HCT116 (cell line): ENCODE results near the gene RNF112. TPM values are rescaled to one million over a fixed set of nuclear protein-coding genes. Genes with fewer than 3 reads are reported as not detected.

Source experiments
- ATAC-seq: fragments of 200-7000 bp; cut with Tn5 transposase; 2 replicates; pipeline ENCODE4 v1.9.1; 2020; ENCODE audit warnings: mild to moderate bottlenecking, moderate library complexity
- BruUV-seq: library from RNA; stranded (reverse); fragments of 400-500 nt; replicated peaks from 2 replicates; lab custom pipeline; 2021; lab: Mats Ljungman, UMichigan
- CTCF ChIA-PET: fragments of 300-600 bp; sonication (Branson Sonifier 250); formaldehyde crosslinking; loops from one replicate; lab custom pipeline; 2021; ENCODE audit warnings: antibody characterized with exemption; lab: Charles Lee
- POLR2A ChIA-PET: fragments of 300-600, 350-600 bp; sonication (Branson Sonifier 250); formaldehyde crosslinking; loops from one replicate; lab custom pipeline; 2021; ENCODE audit warnings: antibody characterized with exemption; lab: Charles Lee
- RAD21 ChIA-PET, 2 experiments: fragments of 300-600 bp; sonication (Branson Sonifier 250); formaldehyde crosslinking; loops; one replicate each; lab custom pipeline; 2023; ENCODE audit warnings: low total read pairs in 2 of 2; ENCODE audit not compliant: uncharacterized antibody in 2 of 2, unreplicated experiment in 2 of 2, low non-redundant PET in 1 of 2; lab: Charles Lee
- DNase-seq: peaks from one replicate; pipeline ENCODE4 v3.0.0-alpha.2; 2010; ENCODE audit warnings: low read depth, low spot score
- H2AFZ ChIP-seq: fragments of 200-600 bp; shearing (Covaris generic), sonication (generic); 2 replicates; pipeline ENCODE4 v1.6.1; 2017; ENCODE audit warnings: low read depth, mixed run types, mixed read lengths, antibody characterized with exemption, low read length; ENCODE audit not compliant: poor library complexity, severe bottlenecking
- H3K27ac ChIP-seq: 2 replicates; pipeline ENCODE4 v1.5.1; 2012; ENCODE audit warnings: low read depth, low read length
- H3K27me3 ChIP-seq: fragments of 200-600 bp; sonication (generic); 2 replicates; pipeline ENCODE4 v1.6.1; 2016; ENCODE audit warnings: mixed run types, low read length, mixed read lengths; ENCODE audit not compliant: insufficient read depth
- H3K36me3 ChIP-seq, 2 experiments: fragments of 200-500 bp in 1 of 2; fragments of 200-600 bp in 1 of 2; sonication (Bioruptor generic) in 1 of 2; sonication (generic) in 1 of 2; 2 replicates each; pipeline versions ENCODE4 v1.5.1 to v1.6.1; 2014 to 2016; ENCODE audit warnings: low read length in 2 of 2, inconsistent platforms in 1 of 2, mixed read lengths in 1 of 2, mixed run types in 1 of 2; ENCODE audit not compliant: insufficient read depth in 2 of 2, control insufficient read depth in 1 of 2
- H3K4me1 ChIP-seq, 2 experiments: fragments of 200-600 bp in 1 of 2; sonication (generic) in 1 of 2; 2 replicates each; pipeline versions ENCODE4 v1.5.1 to v1.6.1; 2012 to 2017; ENCODE audit warnings: low read length in 2 of 2, inconsistent platforms in 1 of 2, mild to moderate bottlenecking in 1 of 2, mixed read lengths in 1 of 2, mixed run types in 1 of 2, moderate library complexity in 1 of 2; ENCODE audit not compliant: insufficient read depth in 2 of 2, control insufficient read depth in 1 of 2
- H3K4me2 ChIP-seq: fragments of 200-600 bp; sonication (generic); 2 replicates; pipeline ENCODE4 v1.6.1; 2017; ENCODE audit warnings: mixed run types, low read length, mixed read lengths
- H3K4me3 ChIP-seq, 2 experiments: fragments of 200-600 bp in 1 of 2; sonication (generic) in 1 of 2; replicated peaks in 1 of 2; 2 replicates each; pipeline ENCODE4 v1.5.1; 2011 to 2016; ENCODE audit warnings: low read length in 2 of 2, control low read depth in 1 of 2, low read depth in 1 of 2, mild to moderate bottlenecking in 1 of 2, mixed read lengths in 1 of 2, mixed run types in 1 of 2
- H3K79me2 ChIP-seq: fragments of 200-600 bp; sonication (generic); 2 replicates; pipeline ENCODE4 v1.6.1; 2017; ENCODE audit warnings: mild to moderate bottlenecking, mixed run types, low read length, moderate library complexity, mixed read lengths; ENCODE audit not compliant: insufficient read depth
- H3K9ac ChIP-seq: fragments of 200-600 bp; sonication (generic); 2 replicates; pipeline ENCODE4 v1.6.1; 2016; ENCODE audit warnings: low read length, mixed read lengths
- H3K9me2 ChIP-seq: fragments of 200-600 bp; sonication (generic), shearing (Covaris generic); 2 replicates; pipeline ENCODE4 v1.6.1; 2017; ENCODE audit warnings: mixed run types, mild to moderate bottlenecking, moderate library complexity; ENCODE audit not compliant: insufficient read depth
- H3K9me3 ChIP-seq, 2 experiments: fragments of 200-500 bp in 1 of 2; fragments of 200-600 bp in 1 of 2; sonication (Bioruptor generic) in 1 of 2; sonication (generic) in 1 of 2; 2 replicates each; pipeline ENCODE4 v1.6.1; 2014 to 2017; ENCODE audit warnings: low read length in 2 of 2, mixed read lengths in 2 of 2, inconsistent platforms in 1 of 2, low read depth in 1 of 2, mild to moderate bottlenecking in 1 of 2, mixed run types in 1 of 2, moderate library complexity in 1 of 2; ENCODE audit not compliant: control insufficient read depth in 1 of 2, insufficient read depth in 1 of 2
- H4K20me1 ChIP-seq: fragments of 200-600 bp; sonication (generic), shearing (Covaris generic); 2 replicates; pipeline ENCODE4 v1.6.1; 2017; ENCODE audit warnings: mixed run types, mild to moderate bottlenecking, moderate library complexity; ENCODE audit not compliant: insufficient read depth
- ATF3 ChIP-seq: IDR thresholded peaks from 2 replicates; pipeline ENCODE4 v1.6.1; 2012
- CEBPB ChIP-seq: IDR thresholded peaks from 2 replicates; pipeline ENCODE4 v1.6.1; 2012; ENCODE audit warnings: low read depth
- EGR1 ChIP-seq: IDR thresholded peaks from 2 replicates; pipeline ENCODE4 v1.6.1; 2012; ENCODE audit warnings: low read depth
- ELF1 ChIP-seq: IDR thresholded peaks from 2 replicates; pipeline ENCODE4 v1.6.1; 2012; ENCODE audit warnings: low read depth, borderline replicate concordance
- EZH2 ChIP-seq: fragments of 200-600 bp; sonication (generic); IDR thresholded peaks from 2 replicates; pipeline ENCODE4 v1.6.1; 2017; ENCODE audit warnings: antibody characterized with exemption, mixed run types
- EZH2phosphoT487 ChIP-seq: fragments of 200-600 bp; IDR thresholded peaks from 2 replicates; pipeline ENCODE4 v1.6.1; 2018; ENCODE audit warnings: antibody characterized with exemption, borderline replicate concordance
- FOSL1 ChIP-seq: IDR thresholded peaks from 2 replicates; pipeline ENCODE4 v1.6.1; 2012; ENCODE audit warnings: low read depth
- JUND ChIP-seq: IDR thresholded peaks from 2 replicates; pipeline ENCODE4 v1.6.1; 2012
- POLR2A ChIP-seq: IDR thresholded peaks from 2 replicates; pipeline ENCODE4 v1.7.0; 2011; ENCODE audit warnings: borderline replicate concordance; ENCODE audit not compliant: insufficient read depth, insufficient read length; ENCODE audit errors: extremely low read depth
- POLR2AphosphoS5 ChIP-seq: IDR thresholded peaks from 2 replicates; pipeline ENCODE4 v1.6.1; 2011; ENCODE audit warnings: mild to moderate bottlenecking, low read depth, low read length, moderate library complexity
- RAD21 ChIP-seq: IDR thresholded peaks from 2 replicates; pipeline ENCODE4 v1.6.1; 2012; ENCODE audit warnings: low read depth, mild to moderate bottlenecking
- SIN3A ChIP-seq: IDR thresholded peaks from 2 replicates; pipeline ENCODE4 v1.6.1; 2012; ENCODE audit warnings: low read depth
- SP1 ChIP-seq: IDR thresholded peaks from 2 replicates; pipeline ENCODE4 v1.6.1; 2012; ENCODE audit warnings: low read depth
- TCF7L2 ChIP-seq: IDR thresholded peaks from 2 replicates; pipeline ENCODE4 v1.7.0; 2011; ENCODE audit warnings: borderline replicate concordance, inconsistent platforms; ENCODE audit not compliant: insufficient read depth, insufficient read length; ENCODE audit errors: extremely low read depth
- YY1 ChIP-seq: IDR thresholded peaks from 2 replicates; pipeline ENCODE4 v1.6.1; 2011; ENCODE audit warnings: low read length, low read depth, moderate library complexity, mild to moderate bottlenecking; ENCODE audit not compliant: insufficient replicate concordance; ENCODE audit errors: extremely low read depth
- ZFX ChIP-seq: fragments of 450-650 bp; IDR thresholded peaks from 2 replicates; pipeline ENCODE4 v1.6.1; 2017
- ZNF274 ChIP-seq: fragments of 200-500 bp; sonication (Bioruptor generic); IDR thresholded peaks from 2 replicates; pipeline ENCODE4 v1.6.1; 2014; ENCODE audit warnings: mild to moderate bottlenecking, low read depth, low read length, inconsistent platforms
- intact Hi-C: fragments of 100-400 bp; cut with micrococcal nuclease; formaldehyde crosslinking; loops from 2 replicates; pipeline ENCODE4 v1.10.0; 2022
- total RNA-seq: library from RNA; stranded (reverse); gene quantifications from one replicate; pipeline ENCODE4 v1.2.1, GENCODE V29; 2021; ENCODE audit not compliant: unreplicated experiment

Gene RNF112
- total RNA-seq, 1 experiment from 2014 or later, result 0.98 TPM

- no peak for TF ChIP-seq SP1
- TF ChIP-seq ZFX, result no peak
These were observed 23.8 kb upstream of the RNF112 start, which contains the start of gene MFAP4 (continued) for GRCh38 chr17:19386974-19387920.

- BruUV-seq, result no TSS peak
- intact Hi-C loops, result no loop called here
- Histone ChIP-seq H2AFZ (no peak overlapping the region), H3K4me1 (peaks cover 0 to 20% of the 10 kb centered on the region in 2 experiments; a peak in 2 of 4 replicates), H3K27ac (no peak overlapping the region), H3K4me2 (no peak overlapping the region)
- TF ChIP-seq ELF1 (no peak), TCF7L2 (no peak), CEBPB (no peak), FOSL1 (no peak), ZNF274 (no peak), EZH2phosphoT487 (no peak), POLR2A (no peak), JUND (no peak), RAD21 (no peak), ATF3 (no peak), POLR2AphosphoS5 (no peak), ZFX (no peak), YY1 (no peak), SIN3A (no peak), EGR1 (no peak), EZH2 (no peak)
- TF ChIP-seq, all 23 proteins: peak for 0
- H3K27me3 ChIP-seq, result no peaks in the 10 kb centered on the region
- ATAC-seq (no peak; the same call in 1 of the 2 replicates), DNase-seq (no peak)
- H3K36me3 ChIP-seq, result peaks cover 5 to 9% of the 10 kb centered on the region in 2 experiments; a peak in 2 of 4 replicates
- ChIA-PET CTCF (no interaction called here), RAD21 (no interaction called here), POLR2A (interaction anchor here (2.3 kb wide), 1 partner anchor 10 kb away, joined by 13 read pairs; the partner anchor contains the start of gene MAPK7)
- H3K9ac ChIP-seq, result no peak overlapping the region
- H4K20me1 ChIP-seq, result no peaks in the 10 kb centered on the region
- H3K4me3 ChIP-seq, result no peak overlapping the region
- H3K9me2 ChIP-seq, result no peaks in the 10 kb centered on the region
- H3K79me2 ChIP-seq, result no peaks in the 10 kb centered on the region
- H3K9me3 ChIP-seq, result no peaks in the 10 kb centered on the region
These were observed 23.0 kb upstream of the RNF112 start for GRCh38 chr17:19387921-19388521.
